GM23338 (cell line): ENCODE measurements around the gene FANCC. TPM values are rescaled to one million over a fixed set of nuclear protein-coding genes. Genes with fewer than 3 reads are reported as not detected.

ENCODE experiments used
- ATAC-seq: fragments of 200-7000 bp; cut with Tn5 transposase; 3 replicates; pipeline ENCODE4 v1.9.1; 2020
- DNase-seq: peaks from one replicate; pipeline ENCODE4 v3.0.0-alpha.2; 2015; ENCODE audit warnings: low spot score
- H2AFZ ChIP-seq: fragments of 200-600 bp; sonication (generic); 2 replicates; pipeline ENCODE4 v1.8.0; 2016; ENCODE audit warnings: antibody characterized with exemption, mild to moderate bottlenecking, moderate library complexity
- H3F3A ChIP-seq: fragments of 200-600 bp; sonication (generic); replicated peaks from 2 replicates; pipeline ENCODE4 v1.8.0; 2017; ENCODE audit warnings: antibody characterized with exemption, mixed run types, low read depth
- H3K27ac ChIP-seq: fragments of 200-600 bp; sonication (generic); 2 replicates; pipeline ENCODE4 v1.6.1; 2016; ENCODE audit warnings: low read depth
- H3K27me3 ChIP-seq: fragments of 200-600 bp; sonication (generic); 2 replicates; pipeline ENCODE4 v1.8.0; 2016; ENCODE audit warnings: mild to moderate bottlenecking, mixed run types, moderate library complexity; ENCODE audit not compliant: insufficient read depth
- H3K36me3 ChIP-seq: fragments of 200-600 bp; sonication (generic); 2 replicates; pipeline ENCODE4 v1.8.0; 2016; ENCODE audit warnings: mild to moderate bottlenecking; ENCODE audit not compliant: insufficient read depth
- H3K4me1 ChIP-seq: fragments of 200-600 bp; sonication (generic); 2 replicates; pipeline ENCODE4 v1.8.0; 2016; ENCODE audit warnings: mild to moderate bottlenecking, moderate library complexity; ENCODE audit not compliant: insufficient read depth
- H3K4me2 ChIP-seq: fragments of 200-600 bp; sonication (generic); 2 replicates; pipeline ENCODE4 v1.7.1; 2017; ENCODE audit warnings: mixed run types
- H3K4me3 ChIP-seq: fragments of 200-600 bp; sonication (generic); 2 replicates; pipeline ENCODE4 v1.6.1; 2016; ENCODE audit warnings: mixed run types
- H3K79me2 ChIP-seq: fragments of 200-600 bp; sonication (generic); replicated peaks from 2 replicates; pipeline ENCODE4 v1.8.0; 2017; ENCODE audit warnings: mild to moderate bottlenecking; ENCODE audit not compliant: insufficient read depth
- H3K9me2 ChIP-seq: fragments of 200-600 bp; sonication (generic); 2 replicates; pipeline ENCODE4 v1.8.0; 2017; ENCODE audit not compliant: insufficient read depth
- H4K20me1 ChIP-seq: fragments of 200-600 bp; sonication (generic); replicated peaks from 2 replicates; pipeline ENCODE4 v1.8.0; 2017; ENCODE audit warnings: mild to moderate bottlenecking; ENCODE audit not compliant: insufficient read depth
- H3K27ac Mint-ChIP-seq: 2 replicates; pipeline ENCODE4 v1.8.0; 2020; ENCODE audit warnings: inconsistent platforms, mild to moderate bottlenecking, moderate library complexity, mixed read lengths
- H3K27me3 Mint-ChIP-seq: 3 replicates; pipeline ENCODE4 v1.8.0; 2022; ENCODE audit warnings: low read depth, mild to moderate bottlenecking, moderate library complexity, mixed read lengths, inconsistent platforms; ENCODE audit not compliant: insufficient read depth, poor library complexity
- H3K36me3 Mint-ChIP-seq: 3 replicates; pipeline ENCODE4 v1.8.0; 2021; ENCODE audit warnings: low read depth, mild to moderate bottlenecking, inconsistent platforms, moderate library complexity, mixed read lengths
- H3K4me1 Mint-ChIP-seq: 3 replicates; pipeline ENCODE4 v1.8.0; 2020; ENCODE audit warnings: mild to moderate bottlenecking, inconsistent platforms, mixed read lengths
- H3K4me3 Mint-ChIP-seq: 3 replicates; pipeline ENCODE4 v1.8.0; 2021; ENCODE audit warnings: moderate library complexity, mild to moderate bottlenecking, inconsistent platforms, mixed read lengths
- H3K9me3 Mint-ChIP-seq: 3 replicates; pipeline ENCODE4 v1.8.0; 2020; ENCODE audit warnings: moderate library complexity, mild to moderate bottlenecking, inconsistent platforms, mixed read lengths
- CREB1 ChIP-seq: fragments of 250-450 bp; sonication (Bioruptor Pico); IDR thresholded peaks from 2 replicates; pipeline ENCODE4 v1.5.0; 2020; ENCODE audit warnings: low read depth, mild to moderate bottlenecking, moderate library complexity
- JUNB ChIP-seq: IDR thresholded peaks from one replicate; pipeline ENCODE4 v1.6.1; 2016; ENCODE audit warnings: antibody characterized with exemption; ENCODE audit not compliant: unreplicated experiment
- POLR2AphosphoS5 ChIP-seq: IDR thresholded peaks from 2 replicates; pipeline ENCODE4 v1.6.1; 2016; ENCODE audit warnings: antibody characterized with exemption, low read depth
- polyA plus RNA-seq: library from polyadenylated mRNA; unstranded; fragments of >200 nt; fragmentation: Nextera tagmentation; extraction: Ambion mirVana; gene quantifications from 2 replicates; pipeline ENCODE4 v1.2.1, GENCODE V29; 2016
- total RNA-seq: library from RNA; depleted of rRNA; stranded (reverse); fragments of >200 nt; shearing (Covaris generic); gene quantifications from 2 replicates; pipeline ENCODE4 v1.2.3, GENCODE V29; 2014
- TF ChIP-seq, protein P1 (sequence below), 2 experiments: fragments of 200-600 bp in 1 of 2; sonication (generic) in 1 of 2; conservative IDR thresholded peaks; 2 replicates each; pipeline versions ENCODE4 v1.5.1 to v1.6.1; 2016 to 2017; ENCODE audit warnings: antibody characterized with exemption in 2 of 2, low read depth in 2 of 2, mild to moderate bottlenecking in 2 of 2, moderate library complexity in 1 of 2
- TF ChIP-seq, protein P2 (sequence below): fragments of 250-450 bp; sonication (Bioruptor Pico); IDR thresholded peaks from 2 replicates; pipeline ENCODE4 v1.5.0; 2020; ENCODE audit warnings: mild to moderate bottlenecking, moderate library complexity

Gene FANCC
- total and polyA plus RNA-seq, 2 experiments from 2014 or later = 7.8 to 18.1 TPM

DNA sequence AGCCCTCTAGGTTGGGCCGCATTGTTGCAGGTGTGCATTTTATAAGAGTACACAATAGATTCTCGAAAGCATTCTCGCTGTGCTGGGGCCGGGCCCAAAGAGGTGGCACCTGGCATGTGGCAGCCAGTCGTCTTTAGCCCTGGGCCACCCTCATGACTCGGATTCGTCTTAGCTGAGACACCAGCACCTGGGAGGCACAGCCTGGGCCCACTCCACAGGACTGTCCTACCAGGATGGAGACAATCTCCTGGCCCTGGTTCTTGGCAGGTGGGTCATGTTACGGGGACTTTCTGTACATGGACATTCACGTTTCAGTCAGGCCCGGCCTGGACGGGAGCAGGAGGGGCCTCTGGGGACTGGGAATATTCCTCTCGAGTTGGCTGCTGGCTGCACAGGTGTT lies 212.5 kb downstream of the FANCC start (continued):
- TF ChIP-seq, protein P1, sequence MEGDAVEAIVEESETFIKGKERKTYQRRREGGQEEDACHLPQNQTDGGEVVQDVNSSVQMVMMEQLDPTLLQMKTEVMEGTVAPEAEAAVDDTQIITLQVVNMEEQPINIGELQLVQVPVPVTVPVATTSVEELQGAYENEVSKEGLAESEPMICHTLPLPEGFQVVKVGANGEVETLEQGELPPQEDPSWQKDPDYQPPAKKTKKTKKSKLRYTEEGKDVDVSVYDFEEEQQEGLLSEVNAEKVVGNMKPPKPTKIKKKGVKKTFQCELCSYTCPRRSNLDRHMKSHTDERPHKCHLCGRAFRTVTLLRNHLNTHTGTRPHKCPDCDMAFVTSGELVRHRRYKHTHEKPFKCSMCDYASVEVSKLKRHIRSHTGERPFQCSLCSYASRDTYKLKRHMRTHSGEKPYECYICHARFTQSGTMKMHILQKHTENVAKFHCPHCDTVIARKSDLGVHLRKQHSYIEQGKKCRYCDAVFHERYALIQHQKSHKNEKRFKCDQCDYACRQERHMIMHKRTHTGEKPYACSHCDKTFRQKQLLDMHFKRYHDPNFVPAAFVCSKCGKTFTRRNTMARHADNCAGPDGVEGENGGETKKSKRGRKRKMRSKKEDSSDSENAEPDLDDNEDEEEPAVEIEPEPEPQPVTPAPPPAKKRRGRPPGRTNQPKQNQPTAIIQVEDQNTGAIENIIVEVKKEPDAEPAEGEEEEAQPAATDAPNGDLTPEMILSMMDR (conservative IDR thresholded peaks at IDR 0.05; ENCODE audit: low read depth in 2 of 2) = no peak
- TF ChIP-seq POLR2AphosphoS5 (no peak), JUNB (no peak)
- TF ChIP-seq, protein P2, sequence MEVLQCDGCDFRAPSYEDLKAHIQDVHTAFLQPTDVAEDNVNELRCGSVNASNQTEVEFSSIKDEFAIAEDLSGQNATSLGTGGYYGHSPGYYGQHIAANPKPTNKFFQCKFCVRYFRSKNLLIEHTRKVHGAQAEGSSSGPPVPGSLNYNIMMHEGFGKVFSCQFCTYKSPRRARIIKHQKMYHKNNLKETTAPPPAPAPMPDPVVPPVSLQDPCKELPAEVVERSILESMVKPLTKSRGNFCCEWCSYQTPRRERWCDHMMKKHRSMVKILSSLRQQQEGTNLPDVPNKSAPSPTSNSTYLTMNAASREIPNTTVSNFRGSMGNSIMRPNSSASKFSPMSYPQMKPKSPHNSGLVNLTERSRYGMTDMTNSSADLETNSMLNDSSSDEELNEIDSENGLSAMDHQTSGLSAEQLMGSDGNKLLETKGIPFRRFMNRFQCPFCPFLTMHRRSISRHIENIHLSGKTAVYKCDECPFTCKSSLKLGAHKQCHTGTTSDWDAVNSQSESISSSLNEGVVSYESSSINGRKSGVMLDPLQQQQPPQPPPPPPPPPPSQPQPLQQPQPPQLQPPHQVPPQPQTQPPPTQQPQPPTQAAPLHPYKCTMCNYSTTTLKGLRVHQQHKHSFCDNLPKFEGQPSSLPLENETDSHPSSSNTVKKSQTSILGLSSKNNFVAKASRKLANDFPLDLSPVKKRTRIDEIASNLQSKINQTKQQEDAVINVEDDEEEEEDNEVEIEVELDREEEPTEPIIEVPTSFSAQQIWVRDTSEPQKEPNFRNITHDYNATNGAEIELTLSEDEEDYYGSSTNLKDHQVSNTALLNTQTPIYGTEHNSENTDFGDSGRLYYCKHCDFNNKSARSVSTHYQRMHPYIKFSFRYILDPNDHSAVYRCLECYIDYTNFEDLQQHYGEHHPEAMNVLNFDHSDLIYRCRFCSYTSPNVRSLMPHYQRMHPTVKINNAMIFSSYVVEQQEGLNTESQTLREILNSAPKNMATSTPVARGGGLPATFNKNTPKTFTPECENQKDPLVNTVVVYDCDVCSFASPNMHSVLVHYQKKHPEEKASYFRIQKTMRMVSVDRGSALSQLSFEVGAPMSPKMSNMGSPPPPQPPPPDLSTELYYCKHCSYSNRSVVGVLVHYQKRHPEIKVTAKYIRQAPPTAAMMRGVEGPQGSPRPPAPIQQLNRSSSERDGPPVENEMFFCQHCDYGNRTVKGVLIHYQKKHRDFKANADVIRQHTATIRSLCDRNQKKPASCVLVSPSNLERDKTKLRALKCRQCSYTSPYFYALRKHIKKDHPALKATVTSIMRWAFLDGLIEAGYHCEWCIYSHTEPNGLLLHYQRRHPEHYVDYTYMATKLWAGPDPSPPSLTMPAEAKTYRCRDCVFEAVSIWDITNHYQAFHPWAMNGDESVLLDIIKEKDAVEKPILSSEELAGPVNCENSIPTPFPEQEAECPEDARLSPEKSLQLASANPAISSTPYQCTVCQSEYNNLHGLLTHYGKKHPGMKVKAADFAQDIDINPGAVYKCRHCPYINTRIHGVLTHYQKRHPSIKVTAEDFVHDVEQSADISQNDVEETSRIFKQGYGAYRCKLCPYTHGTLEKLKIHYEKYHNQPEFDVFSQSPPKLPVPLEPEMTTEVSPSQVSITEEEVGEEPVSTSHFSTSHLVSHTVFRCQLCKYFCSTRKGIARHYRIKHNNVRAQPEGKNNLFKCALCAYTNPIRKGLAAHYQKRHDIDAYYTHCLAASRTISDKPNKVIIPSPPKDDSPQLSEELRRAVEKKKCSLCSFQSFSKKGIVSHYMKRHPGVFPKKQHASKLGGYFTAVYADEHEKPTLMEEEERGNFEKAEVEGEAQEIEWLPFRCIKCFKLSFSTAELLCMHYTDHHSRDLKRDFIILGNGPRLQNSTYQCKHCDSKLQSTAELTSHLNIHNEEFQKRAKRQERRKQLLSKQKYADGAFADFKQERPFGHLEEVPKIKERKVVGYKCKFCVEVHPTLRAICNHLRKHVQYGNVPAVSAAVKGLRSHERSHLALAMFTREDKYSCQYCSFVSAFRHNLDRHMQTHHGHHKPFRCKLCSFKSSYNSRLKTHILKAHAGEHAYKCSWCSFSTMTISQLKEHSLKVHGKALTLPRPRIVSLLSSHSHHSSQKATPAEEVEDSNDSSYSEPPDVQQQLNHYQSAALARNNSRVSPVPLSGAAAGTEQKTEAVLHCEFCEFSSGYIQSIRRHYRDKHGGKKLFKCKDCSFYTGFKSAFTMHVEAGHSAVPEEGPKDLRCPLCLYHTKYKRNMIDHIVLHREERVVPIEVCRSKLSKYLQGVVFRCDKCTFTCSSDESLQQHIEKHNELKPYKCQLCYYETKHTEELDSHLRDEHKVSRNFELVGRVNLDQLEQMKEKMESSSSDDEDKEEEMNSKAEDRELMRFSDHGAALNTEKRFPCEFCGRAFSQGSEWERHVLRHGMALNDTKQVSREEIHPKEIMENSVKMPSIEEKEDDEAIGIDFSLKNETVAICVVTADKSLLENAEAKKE = no peak

DNA sequence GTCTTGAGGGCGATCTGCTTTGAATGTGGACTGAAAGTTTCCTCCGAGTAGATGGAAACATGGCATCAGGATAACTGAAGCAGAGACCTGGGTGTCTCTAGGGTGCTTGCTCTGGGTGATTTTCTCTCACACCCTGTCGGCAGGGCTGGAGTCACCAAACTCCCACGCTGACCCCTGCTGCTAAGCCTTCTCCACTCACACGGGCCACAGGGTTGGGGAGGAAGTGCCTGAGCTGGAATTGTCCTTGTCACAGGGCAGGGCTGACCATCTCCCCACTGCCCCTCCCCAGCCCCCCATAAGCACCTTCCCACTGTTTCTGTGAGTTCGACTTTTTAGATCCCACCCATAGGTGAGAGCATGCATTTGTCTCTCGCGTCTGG lies 212.9 kb downstream of the FANCC start:
- no peaks in the 10 kb centered on the region for H3F3A ChIP-seq
- peaks cover 11% of the 10 kb centered on the region for H3K4me1 Mint-ChIP-seq
- ATAC-seq (no peak), DNase-seq (no peak)
- H3K4me1 ChIP-seq = no peaks in the 10 kb centered on the region; the same call in 1 of the 2 replicates
- H3K4me3 ChIP-seq = no peak overlapping the region
- no peaks in the 10 kb centered on the region for H3K79me2 ChIP-seq
- H4K20me1 ChIP-seq = no peaks in the 10 kb centered on the region
- H3K27me3 ChIP-seq = no peaks in the 10 kb centered on the region
- H3K9me3 Mint-ChIP-seq = no peaks in the 10 kb centered on the region
- no peak overlapping the region for H3K27ac ChIP-seq
- no peak overlapping the region for H3K4me3 Mint-ChIP-seq
- H3K36me3 Mint-ChIP-seq = peaks cover 13% of the 10 kb centered on the region; the same call in 2 of the 3 replicates
- no peak overlapping the region for H3K27ac Mint-ChIP-seq
- no peaks in the 10 kb centered on the region for H3K9me2 ChIP-seq
- no peak overlapping the region for H2AFZ ChIP-seq
- H3K4me2 ChIP-seq = no peak overlapping the region
- H3K36me3 ChIP-seq = 0 out of 2 replicates have a peak, but pooled peaks cover 4% of the 10 kb centered on the region
- H3K27me3 Mint-ChIP-seq = peaks cover 10% of the 10 kb centered on the region
- no peak for TF ChIP-seq JUNB
- TF ChIP-seq, protein P2 = no peak
- TF ChIP-seq CREB1 = no peak
